SK-N-MC (cell line): ENCODE results near the gene TMEM132D.

Source experiments
- DNase-seq: peaks from one replicate; pipeline ENCODE4 v3.0.0-alpha.2; 2011; ENCODE audit warnings: low read depth, low spot score
- H3K27ac ChIP-seq: fragments of 200-600 bp; sonication (generic); 2 replicates; pipeline ENCODE4 v1.5.1; 2016; ENCODE audit warnings: mixed run types
- H3K36me3 ChIP-seq: fragments of 200-600 bp; sonication (generic); 2 replicates; pipeline ENCODE4 v1.6.1; 2017; ENCODE audit warnings: antibody characterized with exemption, low read length, mixed read lengths; ENCODE audit not compliant: insufficient read depth
- H3K4me3 ChIP-seq: fragments of 200-600 bp; sonication (generic); 2 replicates; pipeline ENCODE4 v1.5.1; 2016
- H3K9ac ChIP-seq: fragments of 200-600 bp; sonication (generic); 2 replicates; pipeline ENCODE4 v1.8.0; 2017; ENCODE audit warnings: mixed run types, mixed read lengths; ENCODE audit not compliant: insufficient read length
- H3K9me3 ChIP-seq: fragments of 200-600 bp; sonication (generic); 2 replicates; pipeline ENCODE4 v1.6.1; 2017; ENCODE audit warnings: low read depth, mild to moderate bottlenecking, antibody characterized with exemption, low read length, moderate library complexity, mixed read lengths
- EZH2 ChIP-seq: fragments of 200-600 bp; sonication (generic); IDR thresholded peaks from one replicate; pipeline ENCODE4 v1.6.1; 2017; ENCODE audit warnings: antibody characterized with exemption
- FOXP2 ChIP-seq: optimal IDR thresholded peaks from 2 replicates; pipeline ENCODE3; 2011; ENCODE audit warnings: mild to moderate bottlenecking, moderate library complexity; ENCODE audit not compliant: insufficient read depth; ENCODE audit errors: extremely low read length, control extremely low read depth
- POLR2AphosphoS5 ChIP-seq: IDR thresholded peaks from 2 replicates; pipeline ENCODE4 v1.6.1; 2012; ENCODE audit warnings: mild to moderate bottlenecking, low read depth, low read length, borderline replicate concordance

Gene TMEM132D

GRCh38 chr12:129886541-129886940 is 17.3 kb downstream of the TMEM132D start:
- Histone ChIP-seq H3K36me3 (no peaks in the 10 kb centered on the region), H3K27ac (no peak overlapping the region), H3K9me3 (no peaks in the 10 kb centered on the region), H3K4me3 (no peak overlapping the region), H3K9ac (no peak overlapping the region)
- no peak for DNase-seq
- no peak for TF ChIP-seq POLR2AphosphoS5
- no peak for TF ChIP-seq FOXP2
- no peak for TF ChIP-seq EZH2

DNA sequence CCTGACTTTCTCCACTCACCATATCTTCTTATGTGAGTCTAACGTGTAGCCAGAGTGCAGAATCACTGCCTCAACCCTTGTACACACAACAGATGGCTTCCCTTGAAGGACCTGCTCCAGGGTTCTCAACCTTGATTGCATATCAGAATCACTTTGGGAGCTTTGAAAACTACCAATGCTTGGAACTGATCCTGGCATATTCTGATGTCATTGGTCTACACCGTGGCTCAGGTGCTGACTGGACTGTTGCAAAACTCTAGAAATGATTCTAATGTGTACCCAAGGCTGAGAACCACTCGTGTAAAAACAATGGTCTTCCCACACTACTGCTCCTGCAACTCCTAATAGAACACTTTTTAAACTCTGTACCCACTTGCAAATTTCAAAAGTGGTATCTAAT is 18.5 kb downstream of the TMEM132D start:
- DNase-seq, result no peak
- no peaks in the 10 kb centered on the region for H3K9me3 ChIP-seq
- no peak overlapping the region for H3K4me3 ChIP-seq
- TF ChIP-seq FOXP2 (no peak), EZH2 (no peak)
- H3K9ac ChIP-seq, result no peak overlapping the region
- H3K36me3 ChIP-seq, result no peaks in the 10 kb centered on the region
- H3K27ac ChIP-seq, result no peak overlapping the region

- H3K9ac ChIP-seq, result no peak overlapping the region
- no peaks in the 10 kb centered on the region for H3K36me3 ChIP-seq
- H3K27ac ChIP-seq, result no peak overlapping the region
- no peaks in the 10 kb centered on the region for H3K9me3 ChIP-seq
- TF ChIP-seq POLR2AphosphoS5 (no peak), FOXP2 (no peak), EZH2 (no peak)
- H3K4me3 ChIP-seq, result no peak overlapping the region
- no peak for DNase-seq
Observed at GRCh38 chr12:129877411-129877810, 26.4 kb downstream of the TMEM132D start.

DNA sequence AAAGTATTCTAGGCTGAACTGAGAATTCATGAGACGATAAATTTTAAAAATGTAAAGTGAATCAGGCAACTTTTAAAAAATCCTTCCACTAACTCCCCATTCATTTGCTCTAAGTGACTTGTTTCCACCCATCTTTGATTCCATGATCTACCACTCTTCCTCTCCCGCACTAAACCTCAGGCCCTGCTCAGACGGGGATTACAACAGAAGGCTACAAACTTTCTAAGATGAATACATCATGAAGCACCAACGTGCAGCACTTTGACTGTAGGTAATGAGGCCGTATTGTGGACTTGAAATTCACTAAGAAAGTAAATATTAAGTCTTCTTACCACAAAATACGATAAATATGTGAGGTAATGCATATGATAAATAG is 30.0 kb downstream of the TMEM132D start:
- H3K9ac ChIP-seq, result no peak overlapping the region
- no peak for DNase-seq

DNA sequence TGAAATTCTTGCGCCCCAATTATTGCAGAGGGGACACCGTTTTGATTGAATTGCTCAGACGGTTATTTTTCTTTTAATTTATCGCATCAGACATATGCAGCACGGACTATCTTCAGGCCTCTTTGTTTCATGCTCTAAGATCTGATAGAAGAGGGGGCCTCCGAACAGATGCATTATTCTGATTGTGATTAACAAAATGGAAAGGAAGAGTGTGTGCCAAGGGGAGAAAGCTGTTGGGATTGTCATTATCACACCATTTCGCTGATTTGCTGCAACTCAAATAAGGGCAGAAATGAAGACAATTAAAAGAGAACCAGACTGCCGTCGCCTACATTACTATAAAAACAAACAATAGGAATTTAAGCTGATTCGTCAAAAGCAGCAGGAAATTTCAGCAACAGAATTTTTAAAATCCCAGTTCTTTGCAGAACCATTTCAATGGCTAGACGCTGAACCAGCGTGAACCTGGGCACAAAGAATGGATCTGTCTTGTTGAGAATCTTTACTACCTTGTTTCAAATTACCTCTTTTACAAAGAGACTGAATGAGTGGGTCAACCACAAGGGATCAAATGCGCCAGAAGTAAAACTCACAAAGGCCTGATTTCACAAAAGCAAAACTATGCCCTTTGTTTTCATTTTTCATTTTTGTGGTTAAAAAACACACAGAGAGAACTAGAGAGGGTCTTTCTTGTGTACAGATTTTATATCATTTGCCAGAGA is 30.6 kb downstream of the TMEM132D start:
- DNase-seq, result no peak
- TF ChIP-seq EZH2, result no peak
- no peak for TF ChIP-seq FOXP2
- no peak for TF ChIP-seq POLR2AphosphoS5
- H3K9me3 ChIP-seq, result no peaks in the 10 kb centered on the region
- H3K4me3 ChIP-seq, result no peak overlapping the region
- no peaks in the 10 kb centered on the region for H3K36me3 ChIP-seq
- no peak overlapping the region for H3K27ac ChIP-seq
- no peak overlapping the region for H3K9ac ChIP-seq

More for the DNA sequence above, 30.0 kb downstream of the TMEM132D start:
- Histone ChIP-seq H3K4me3 (no peak overlapping the region), H3K9me3 (no peaks in the 10 kb centered on the region), H3K36me3 (no peaks in the 10 kb centered on the region), H3K27ac (no peak overlapping the region)
- TF ChIP-seq POLR2AphosphoS5 (no peak), FOXP2 (no peak), EZH2 (no peak)

DNA sequence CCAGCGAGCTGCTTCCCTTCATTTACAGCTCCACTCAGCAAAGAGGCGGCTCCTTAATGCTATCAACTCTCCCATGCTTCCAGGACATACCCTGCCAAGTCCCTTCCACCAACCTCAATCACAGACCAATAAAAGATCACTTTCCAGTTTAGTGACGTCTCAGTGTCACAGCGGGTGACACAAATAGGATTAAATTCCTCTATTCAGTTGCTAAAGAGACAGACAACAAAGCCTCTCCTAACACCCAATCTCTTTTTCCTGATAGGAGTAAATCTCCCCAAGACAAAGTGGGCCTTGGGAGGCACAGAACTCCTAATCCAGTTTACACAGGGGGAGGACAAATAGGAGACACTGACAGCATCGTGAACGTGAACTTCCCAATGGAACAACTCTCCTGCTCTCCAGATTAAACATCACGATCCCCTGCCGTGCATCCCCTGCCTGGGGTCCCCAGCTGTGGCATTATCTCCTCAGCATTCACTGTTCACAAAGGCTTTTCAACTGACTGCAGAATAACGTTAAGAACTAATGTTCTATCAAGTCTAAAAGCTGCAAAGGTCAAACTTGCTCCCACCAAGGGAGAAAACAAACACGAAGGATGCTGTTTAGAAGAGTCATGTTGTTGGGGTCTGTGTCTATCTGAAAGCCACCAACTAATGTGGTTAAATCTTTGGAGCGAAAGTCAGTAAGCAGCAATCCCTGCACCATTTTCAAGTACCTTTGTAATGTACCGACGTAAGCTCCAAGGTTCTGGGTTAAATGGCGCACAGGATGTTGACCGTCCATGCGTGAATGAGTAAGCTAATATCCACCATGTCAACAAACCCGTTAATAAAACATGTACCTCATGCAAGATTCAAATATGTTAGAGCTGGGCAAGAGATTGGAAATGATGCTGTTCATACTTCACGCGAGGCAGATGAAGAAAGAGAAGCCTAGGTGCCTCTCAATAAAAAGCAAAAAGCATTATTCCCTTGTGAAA is 31.5 kb downstream of the TMEM132D start:
- H3K9ac ChIP-seq, result no peak overlapping the region
- H3K27ac ChIP-seq, result no peak overlapping the region
- H3K4me3 ChIP-seq, result no peak overlapping the region
- no peak for DNase-seq
- no peaks in the 10 kb centered on the region for H3K9me3 ChIP-seq
- no peaks in the 10 kb centered on the region for H3K36me3 ChIP-seq
- TF ChIP-seq FOXP2 (no peak), POLR2AphosphoS5 (no peak), EZH2 (no peak)

GRCh38 chr12:129870796-129871195 is 33.0 kb downstream of the TMEM132D start:
- DNase-seq, result no peak
- no peak overlapping the region for H3K9ac ChIP-seq
- H3K27ac ChIP-seq, result no peak overlapping the region
- H3K4me3 ChIP-seq, result no peak overlapping the region
- TF ChIP-seq FOXP2, result no peak
- TF ChIP-seq EZH2, result no peak
- no peak for TF ChIP-seq POLR2AphosphoS5
- H3K9me3 ChIP-seq, result no peaks in the 10 kb centered on the region
- H3K36me3 ChIP-seq, result no peaks in the 10 kb centered on the region

- no peak overlapping the region for H3K27ac ChIP-seq
- no peak overlapping the region for H3K9ac ChIP-seq
- H3K9me3 ChIP-seq, result no peaks in the 10 kb centered on the region
- no peak overlapping the region for H3K4me3 ChIP-seq
- H3K36me3 ChIP-seq, result no peaks in the 10 kb centered on the region
- TF ChIP-seq FOXP2, result no peak
- TF ChIP-seq EZH2, result no peak
- no peak for TF ChIP-seq POLR2AphosphoS5
- DNase-seq, result no peak
Observed at GRCh38 chr12:129870136-129870535, 33.7 kb downstream of the TMEM132D start.
